Naive thymus-derived CD8-positive, alpha-beta T cell (primary cell): ENCODE results near the gene ARNT2. TPM values are rescaled to one million over a fixed set of nuclear protein-coding genes. Genes with fewer than 3 reads are reported as not detected.

Experiments used
- ATAC-seq, 2 donors: fragments of 150-1000 bp; cut with Tn5 transposase in 1 of 2; sonication (Bioruptor Pico), chemical (Tn5 transposase) in 1 of 2; 1 replicate in 1 of 2; 2 replicates in 1 of 2; pipeline ENCODE4 v1.10.0; 2021; ENCODE audit warnings: mild to moderate bottlenecking in 2 of 2, moderate library complexity in 2 of 2
- POLR2A ChIA-PET: fragments of 350-600 bp; sonication (Branson Sonifier 250); formaldehyde crosslinking; loops from one replicate; lab custom pipeline; 2021; ENCODE audit warnings: antibody characterized with exemption; lab: Charles Lee
- DNase-seq, 10 donors: peaks; one replicate each; pipeline versions ENCODE4 v3.0.0 to v3.0.0-alpha.2; 2020 to 2022
- H3K27ac Mint-ChIP-seq, 10 donors: one replicate each; pipeline ENCODE4 v1.8.0; 2020 to 2022; ENCODE audit warnings: mild to moderate bottlenecking in 10 of 10, mixed read lengths in 10 of 10, moderate library complexity in 4 of 10, inconsistent platforms in 1 of 10
- H3K27me3 Mint-ChIP-seq, 5 donors: one replicate each; pipeline ENCODE4 v1.8.0; 2021 to 2022; ENCODE audit warnings: mixed read lengths in 5 of 5
- H3K36me3 Mint-ChIP-seq, 3 donors: one replicate each; pipeline ENCODE4 v1.8.0; 2020 to 2022; ENCODE audit warnings: mixed read lengths in 3 of 3, mild to moderate bottlenecking in 2 of 3, inconsistent platforms in 1 of 3
- H3K4me1 Mint-ChIP-seq, 4 donors: one replicate each; pipeline ENCODE4 v1.8.0; 2021 to 2022; ENCODE audit warnings: mixed read lengths in 4 of 4
- H3K4me3 Mint-ChIP-seq, 10 donors: one replicate each; pipeline ENCODE4 v1.8.0; 2020 to 2022; ENCODE audit warnings: mild to moderate bottlenecking in 10 of 10, mixed read lengths in 10 of 10, moderate library complexity in 6 of 10, inconsistent platforms in 1 of 10
- H3K9me3 Mint-ChIP-seq, 9 donors: one replicate each; pipeline ENCODE4 v1.8.0; 2020 to 2022; ENCODE audit warnings: mixed read lengths in 9 of 9, mild to moderate bottlenecking in 3 of 9, inconsistent platforms in 1 of 9, moderate library complexity in 1 of 9
- polyA plus RNA-seq, 3 donors: library from polyadenylated mRNA; unstranded; fragments of 300-500 nt; fragmentation: Illumina TruSeq; gene quantifications; one replicate each; pipeline ENCODE4 v1.2.3, GENCODE V29; 2021
- total RNA-seq, 8 experiments: library from RNA in 2 of 8; stranded (reverse) in 2 of 8; gene quantifications; one replicate each; pipeline ENCODE4 v1.2.3 and lab custom pipeline; 2021 to 2026

ARNT2 gene
- total and polyA plus RNA-seq, 5 experiments from 2014 or later, result not detected

DNA sequence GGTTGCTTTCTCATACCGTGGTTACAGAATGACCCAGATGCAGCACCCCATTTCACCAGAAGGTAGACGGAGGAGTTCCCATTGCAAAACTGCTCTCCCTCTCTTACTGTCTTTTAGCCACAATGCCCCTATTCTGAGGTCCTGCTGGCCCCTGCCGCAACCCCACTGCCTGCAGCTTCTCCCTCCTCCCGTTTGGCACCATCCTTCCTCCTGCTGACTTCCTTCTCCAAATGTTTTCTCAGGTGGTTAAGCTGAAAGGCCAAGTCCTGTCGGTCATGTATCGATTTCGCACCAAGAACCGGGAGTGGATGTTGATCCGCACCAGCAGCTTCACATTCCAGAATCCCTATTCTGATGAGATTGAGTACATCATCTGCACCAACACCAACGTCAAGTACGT is 158.7 kb downstream of the ARNT2 start:
- POLR2A ChIA-PET, result no interaction called here
- H3K9me3 Mint-ChIP-seq, result no peaks in the 10 kb centered on the region
- no peaks in the 10 kb centered on the region for H3K36me3 Mint-ChIP-seq
- no peaks in the 10 kb centered on the region for H3K4me1 Mint-ChIP-seq
- DNase-seq (no peak), ATAC-seq (no peak)
- H3K27ac Mint-ChIP-seq, result no peak overlapping the region
- H3K27me3 Mint-ChIP-seq, result peaks cover 8 to 48% (median 20%) of the 10 kb centered on the region in 5 donors
- H3K4me3 Mint-ChIP-seq, result no peak overlapping the region

DNA sequence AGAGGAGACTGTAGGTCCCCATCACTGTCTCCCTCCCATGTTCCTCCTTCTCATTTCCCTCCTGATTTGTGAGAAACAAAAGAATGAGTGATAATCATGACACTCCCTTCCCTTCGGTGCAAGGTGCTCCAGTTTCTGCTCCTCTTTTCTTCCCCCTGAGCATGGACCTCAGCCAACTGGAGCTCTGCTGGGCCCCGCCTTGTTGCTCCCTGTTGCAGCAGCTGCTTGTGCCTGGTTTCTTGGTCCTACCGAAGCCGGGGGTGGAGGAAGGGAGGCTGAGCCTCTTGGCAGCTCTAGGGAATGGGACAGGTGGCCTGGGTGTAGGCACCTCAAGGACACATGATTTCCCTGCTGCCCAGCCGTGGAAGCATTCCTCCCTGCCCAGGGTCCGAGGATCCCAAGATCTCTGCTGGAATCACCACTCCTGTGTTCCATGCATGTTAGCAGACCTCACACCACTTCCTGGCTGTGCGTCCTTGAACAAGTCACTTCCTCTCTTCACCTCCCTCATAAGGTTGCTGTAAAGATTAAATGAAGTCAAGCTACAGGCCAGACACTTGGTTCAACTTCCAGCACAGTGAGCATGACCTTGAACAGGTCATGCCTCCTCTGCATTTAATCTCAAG is 159.3 kb downstream of the ARNT2 start:
- Mint-ChIP-seq H3K27me3 (peaks cover 8 to 45% (median 19%) of the 10 kb centered on the region in 5 donors), H3K9me3 (no peaks in the 10 kb centered on the region), H3K4me3 (peak overlapping the region in 1 of 10 donors; percentile 49), H3K4me1 (no peaks in the 10 kb centered on the region), H3K36me3 (no peaks in the 10 kb centered on the region), H3K27ac (no peak overlapping the region)
- ATAC-seq (no peak), DNase-seq (no peak)
- POLR2A ChIA-PET, result no interaction called here

DNA sequence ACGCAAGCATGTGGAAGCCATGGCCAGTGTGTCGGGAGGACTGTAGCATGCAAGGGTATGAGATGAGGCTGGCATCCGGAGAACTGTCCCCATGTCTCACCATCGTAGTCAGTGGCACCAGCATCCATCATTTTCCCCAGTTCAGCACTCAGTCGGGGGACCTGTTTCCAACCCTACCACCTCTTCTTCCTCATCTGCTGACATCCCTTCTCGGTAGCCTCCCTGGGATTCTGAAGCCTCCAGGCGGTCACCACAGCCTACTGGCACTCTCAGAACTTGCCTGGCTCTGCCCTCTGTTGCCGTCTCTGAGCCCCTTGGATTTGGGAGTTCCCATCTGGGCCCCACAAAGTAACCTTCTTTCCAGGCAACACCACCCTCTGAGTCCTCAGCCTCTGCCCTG is 159.9 kb downstream of the ARNT2 start:
- POLR2A ChIA-PET, result no interaction called here
- DNase-seq (no peak), ATAC-seq (no peak)
- Mint-ChIP-seq H3K36me3 (no peaks in the 10 kb centered on the region), H3K27ac (no peak overlapping the region), H3K9me3 (no peaks in the 10 kb centered on the region), H3K4me3 (no peak overlapping the region), H3K27me3 (peaks cover 8 to 45% (median 24%) of the 10 kb centered on the region in 5 donors), H3K4me1 (no peaks in the 10 kb centered on the region)

DNA sequence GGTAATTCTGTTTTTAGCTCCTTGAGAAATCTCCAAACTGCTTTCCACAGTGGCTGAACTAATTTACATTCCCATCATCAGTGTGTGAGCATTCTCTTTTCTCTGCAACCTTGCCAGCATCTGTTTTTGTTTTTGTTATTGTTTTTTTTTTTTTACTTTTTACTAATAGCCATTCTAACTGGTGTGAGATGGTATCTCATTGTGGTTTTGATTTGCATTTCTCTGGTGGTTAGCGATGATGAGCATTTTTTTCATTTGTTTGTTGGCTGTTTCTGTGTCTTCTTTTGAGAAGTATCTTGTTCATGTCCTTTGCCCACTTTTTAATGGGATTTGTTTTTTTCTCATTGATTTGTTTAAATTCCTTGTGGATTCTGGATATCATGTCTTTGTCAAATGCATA is 161.2 kb downstream of the ARNT2 start:
- Mint-ChIP-seq H3K36me3 (no peaks in the 10 kb centered on the region), H3K27ac (no peak overlapping the region), H3K9me3 (no peaks in the 10 kb centered on the region), H3K4me1 (no peaks in the 10 kb centered on the region), H3K27me3 (peaks cover 7 to 45% (median 23%) of the 10 kb centered on the region in 5 donors), H3K4me3 (no peak overlapping the region)
- no peak for DNase-seq
- ATAC-seq, result no peak
- POLR2A ChIA-PET, result no interaction called here

DNA sequence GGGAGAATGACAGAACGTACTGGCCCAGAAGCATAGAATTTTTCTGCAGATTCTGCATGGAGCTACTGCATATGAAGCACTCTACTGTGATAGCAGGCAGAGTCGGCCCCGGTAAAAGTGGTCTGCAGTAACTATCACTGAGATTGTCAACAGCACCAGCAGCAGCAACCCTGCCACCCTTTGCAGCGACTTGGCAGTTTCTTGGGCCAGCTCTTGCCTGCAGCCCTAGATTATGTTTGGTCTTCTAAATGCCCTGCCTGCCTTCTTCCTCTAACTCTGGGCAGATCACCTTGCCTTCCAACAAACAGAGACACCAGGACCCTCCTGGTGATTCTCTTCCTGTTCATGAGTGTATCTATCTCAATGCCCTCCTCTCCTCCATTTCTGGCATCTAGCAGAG is 161.8 kb downstream of the ARNT2 start:
- ATAC-seq (no peak), DNase-seq (no peak)
- POLR2A ChIA-PET, result no interaction called here
- H3K27me3 Mint-ChIP-seq, result peaks cover 7 to 44% (median 23%) of the 10 kb centered on the region in 5 donors
- no peak overlapping the region for H3K27ac Mint-ChIP-seq
- H3K9me3 Mint-ChIP-seq, result no peaks in the 10 kb centered on the region
- no peaks in the 10 kb centered on the region for H3K4me1 Mint-ChIP-seq
- no peak overlapping the region for H3K4me3 Mint-ChIP-seq
- no peaks in the 10 kb centered on the region for H3K36me3 Mint-ChIP-seq

DNA sequence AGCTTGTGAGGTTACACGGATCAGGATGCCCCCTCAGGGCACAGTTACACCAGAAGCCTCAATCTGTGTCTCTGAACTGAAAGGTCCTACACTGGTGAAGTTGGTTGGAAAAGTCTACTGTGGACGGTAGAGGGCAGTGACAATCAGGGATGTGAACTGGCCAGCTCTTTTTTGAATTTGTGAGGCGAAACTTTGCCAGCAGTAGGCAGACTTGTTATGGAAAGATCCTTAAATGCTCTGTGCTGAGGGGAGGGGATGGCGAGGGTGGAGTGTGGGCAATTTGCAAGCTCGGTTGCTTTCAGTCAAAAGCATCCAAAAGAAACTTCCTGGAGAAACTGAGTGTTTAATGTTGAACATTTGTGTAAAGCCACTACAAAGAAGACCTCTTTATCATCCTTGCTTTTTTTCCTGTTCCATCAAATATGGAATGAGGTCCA is 163.6 kb downstream of the ARNT2 start:
- H3K36me3 Mint-ChIP-seq, result no peaks in the 10 kb centered on the region
- H3K4me1 Mint-ChIP-seq, result no peaks in the 10 kb centered on the region
- DNase-seq, result peak in 3 of 10 donors; percentile 5 to 17 (median 15)
- no peak overlapping the region for H3K4me3 Mint-ChIP-seq
- peak overlapping the region in 1 of 10 donors; percentile 49 for H3K27ac Mint-ChIP-seq
- no peak for ATAC-seq
- POLR2A ChIA-PET, result no interaction called here
- H3K27me3 Mint-ChIP-seq, result peaks cover 7 to 36% (median 23%) of the 10 kb centered on the region in 5 donors
- no peaks in the 10 kb centered on the region for H3K9me3 Mint-ChIP-seq

DNA sequence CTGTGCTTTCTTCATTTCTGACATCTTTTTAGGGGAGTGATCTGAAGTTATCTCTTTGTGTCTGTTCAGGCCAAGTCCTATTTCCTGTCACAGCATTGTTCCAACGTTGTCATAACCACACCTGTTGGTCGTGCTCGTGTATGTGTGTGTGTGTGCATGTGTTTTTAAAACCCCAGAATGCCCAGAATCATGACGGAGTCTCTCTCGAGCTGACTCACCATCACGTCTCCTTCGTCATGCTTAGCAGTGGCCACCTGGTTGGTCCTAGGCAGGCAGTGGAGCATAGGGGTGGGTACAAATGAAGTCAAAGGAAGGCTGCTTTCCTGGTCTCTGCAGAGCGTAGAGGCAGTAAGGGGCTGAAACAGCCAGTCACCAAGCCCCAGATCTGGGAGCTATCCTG is 164.1 kb downstream of the ARNT2 start:
- Mint-ChIP-seq H3K27ac (no peak overlapping the region), H3K4me3 (no peak overlapping the region), H3K27me3 (peaks cover 7 to 31% (median 23%) of the 10 kb centered on the region in 5 donors), H3K9me3 (no peaks in the 10 kb centered on the region), H3K36me3 (no peaks in the 10 kb centered on the region), H3K4me1 (no peaks in the 10 kb centered on the region)
- ATAC-seq (no peak), DNase-seq (no peak)
- POLR2A ChIA-PET, result no interaction called here

DNA sequence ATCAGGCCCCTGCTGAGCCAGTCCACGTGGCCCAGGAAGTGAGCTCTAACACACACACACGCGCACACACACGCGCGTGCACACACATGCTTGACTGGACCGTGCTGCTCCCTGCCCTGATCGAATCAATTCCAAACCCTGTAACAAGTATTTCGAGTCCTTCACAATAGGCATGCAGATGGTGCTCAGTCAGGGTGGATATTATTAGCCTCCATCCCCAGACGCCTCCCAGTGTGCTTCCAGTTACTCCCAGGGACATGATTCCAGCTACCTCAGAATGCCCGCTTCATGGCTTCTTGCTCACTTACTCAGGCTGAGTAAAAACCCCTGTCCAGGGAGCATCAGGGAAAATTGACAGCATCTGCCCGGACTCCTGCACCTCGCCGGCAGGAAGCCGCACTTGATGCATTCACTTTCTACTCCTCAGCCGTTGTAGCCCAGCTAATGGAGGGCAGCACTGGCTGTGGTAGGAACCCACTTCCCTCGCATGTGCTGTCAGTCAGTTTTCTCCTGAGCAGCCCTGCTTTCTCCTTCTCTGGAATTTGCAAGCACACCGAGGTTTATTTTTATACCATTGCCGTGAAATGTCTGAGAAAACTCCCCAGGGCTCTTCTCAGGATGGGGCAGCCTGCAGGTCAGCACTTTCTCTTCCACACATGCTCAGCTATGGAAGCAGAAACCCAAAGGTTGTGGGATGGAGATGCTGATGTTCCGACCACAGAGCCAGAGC is 164.9 kb downstream of the ARNT2 start:
- peaks cover 5 to 23% (median 21%) of the 10 kb centered on the region in 5 donors for H3K27me3 Mint-ChIP-seq
- no peaks in the 10 kb centered on the region for H3K36me3 Mint-ChIP-seq
- H3K27ac Mint-ChIP-seq, result no peak overlapping the region
- POLR2A ChIA-PET, result no interaction called here
- H3K4me1 Mint-ChIP-seq, result no peaks in the 10 kb centered on the region
- H3K9me3 Mint-ChIP-seq, result no peaks in the 10 kb centered on the region
- no peak overlapping the region for H3K4me3 Mint-ChIP-seq
- no peak for DNase-seq
- ATAC-seq, result no peak

DNA sequence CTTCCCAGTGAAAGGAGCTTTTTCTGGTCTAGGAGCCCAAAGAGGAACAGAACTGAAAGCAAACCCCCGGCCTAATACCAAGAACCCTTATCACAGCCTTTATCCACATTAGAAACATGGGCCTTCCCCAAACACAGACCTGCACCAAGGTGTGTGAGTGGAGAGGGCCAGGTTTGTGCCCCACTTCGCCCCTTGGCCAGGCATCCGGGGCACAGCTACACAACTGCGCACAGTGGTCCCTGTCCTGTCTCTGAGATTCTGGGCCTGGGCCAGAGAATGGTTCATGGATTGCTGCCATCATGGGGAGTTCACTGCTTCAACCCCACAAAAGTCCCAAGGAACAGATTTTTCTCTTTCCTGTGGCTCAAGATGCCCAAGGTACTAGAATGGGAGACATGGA is 165.5 kb downstream of the ARNT2 start:
- POLR2A ChIA-PET, result no interaction called here
- ATAC-seq, result no peak
- Mint-ChIP-seq H3K27me3 (peaks cover 5 to 24% (median 20%) of the 10 kb centered on the region in 5 donors), H3K36me3 (no peaks in the 10 kb centered on the region), H3K4me1 (no peaks in the 10 kb centered on the region), H3K27ac (no peak overlapping the region), H3K9me3 (peaks cover 0 to 2% (median 0%) of the 10 kb centered on the region in 9 donors), H3K4me3 (no peak overlapping the region)
- DNase-seq, result no peak

DNA sequence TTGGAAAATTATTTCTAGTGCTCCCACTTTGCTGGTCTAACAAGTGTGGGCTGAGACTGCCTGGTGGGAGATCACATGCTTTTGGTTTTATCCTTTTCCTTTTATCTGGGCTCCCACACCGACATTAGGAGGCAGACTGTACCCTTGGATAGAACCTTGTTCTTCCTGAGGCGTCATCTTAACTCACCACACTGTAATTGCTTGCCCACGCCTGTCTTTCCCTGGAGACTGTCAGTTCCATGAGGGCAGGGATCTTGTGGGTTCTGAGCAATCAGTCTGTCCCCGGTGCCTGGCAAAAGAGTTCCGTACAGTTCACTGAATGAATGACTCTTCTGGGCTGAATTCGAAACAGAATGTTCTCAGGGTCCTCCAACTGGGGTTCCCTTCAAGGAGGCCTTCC is 166.4 kb downstream of the ARNT2 start:
- Mint-ChIP-seq H3K9me3 (peaks cover 0 to 2% (median 0%) of the 10 kb centered on the region in 9 donors), H3K27me3 (peaks cover 4 to 26% (median 19%) of the 10 kb centered on the region in 5 donors), H3K36me3 (no peaks in the 10 kb centered on the region), H3K4me1 (no peaks in the 10 kb centered on the region), H3K27ac (no peak overlapping the region), H3K4me3 (no peak overlapping the region)
- no peak for DNase-seq
- no peak for ATAC-seq
- POLR2A ChIA-PET, result no interaction called here

DNA sequence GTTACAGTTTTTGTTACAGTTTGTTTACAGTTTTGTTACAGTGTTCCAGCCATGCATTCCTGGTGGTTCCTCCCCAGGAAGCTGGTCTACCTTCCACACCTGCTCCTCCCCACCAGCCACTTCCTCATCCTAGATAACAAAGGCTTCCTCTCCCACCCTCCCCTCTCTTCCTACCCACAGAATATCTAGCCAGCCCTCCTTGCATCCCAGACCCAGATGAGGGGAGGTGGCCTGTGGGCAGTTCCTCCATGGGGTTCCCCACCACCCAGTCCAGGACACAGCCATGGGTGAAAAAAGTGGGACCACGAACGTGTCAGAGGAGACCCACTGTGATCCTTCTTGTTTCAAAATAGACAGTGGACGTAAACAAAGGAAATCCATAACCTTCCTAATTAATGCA is 168.2 kb downstream of the ARNT2 start:
- Mint-ChIP-seq H3K4me3 (no peak overlapping the region), H3K4me1 (no peaks in the 10 kb centered on the region), H3K27me3 (peaks cover 1 to 17% (median 6%) of the 10 kb centered on the region in 5 donors), H3K27ac (no peak overlapping the region), H3K9me3 (peaks cover 0 to 2% (median 0%) of the 10 kb centered on the region in 9 donors), H3K36me3 (no peaks in the 10 kb centered on the region)
- DNase-seq, result no peak
- POLR2A ChIA-PET, result no interaction called here
- ATAC-seq, result no peak

DNA sequence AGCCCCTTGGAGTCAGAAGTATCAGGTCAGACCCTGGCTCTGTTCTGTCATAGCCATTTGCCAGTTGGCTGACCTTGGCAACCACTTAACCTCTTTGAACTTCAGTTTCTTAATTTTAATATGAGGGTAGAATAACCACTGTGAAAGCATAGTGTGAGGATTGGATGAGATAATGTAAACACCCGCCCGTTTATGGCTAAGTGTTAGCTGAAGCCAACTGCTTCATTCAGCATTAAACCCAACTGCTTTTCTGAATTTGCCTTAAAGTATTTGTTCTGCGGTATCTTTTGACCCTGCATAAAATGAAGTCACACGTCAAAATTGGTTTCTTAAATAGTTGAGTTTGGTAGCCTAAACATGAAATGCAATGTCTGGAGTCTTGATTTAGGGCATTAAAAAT is 169.4 kb downstream of the ARNT2 start:
- POLR2A ChIA-PET, result no interaction called here
- H3K4me1 Mint-ChIP-seq, result no peaks in the 10 kb centered on the region
- peaks cover 0 to 18% (median 2%) of the 10 kb centered on the region in 5 donors for H3K27me3 Mint-ChIP-seq
- no peak overlapping the region for H3K4me3 Mint-ChIP-seq
- no peak for ATAC-seq
- no peak for DNase-seq
- H3K9me3 Mint-ChIP-seq, result peaks cover 0 to 2% (median 0%) of the 10 kb centered on the region in 9 donors
- H3K36me3 Mint-ChIP-seq, result no peaks in the 10 kb centered on the region
- no peak overlapping the region for H3K27ac Mint-ChIP-seq

DNA sequence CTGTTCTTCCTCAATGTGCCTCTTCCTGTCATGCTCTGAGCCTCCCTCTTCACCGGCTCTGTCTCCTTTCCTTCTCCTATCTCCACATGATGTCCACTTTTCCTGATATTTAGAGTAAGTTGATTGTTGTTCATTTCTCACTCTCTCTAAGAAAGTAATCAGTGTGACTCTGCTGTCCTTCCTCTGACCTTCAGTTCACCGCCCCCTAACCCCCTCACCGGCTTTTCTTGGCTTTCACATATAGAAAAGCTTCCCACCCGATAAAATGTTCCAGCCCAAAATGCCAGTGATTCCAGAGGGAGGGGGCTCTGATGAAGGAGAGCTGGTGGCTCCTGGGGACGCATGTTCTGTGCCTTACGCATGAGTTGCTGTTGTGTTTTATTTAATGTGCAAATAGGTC is 170.4 kb downstream of the ARNT2 start:
- ATAC-seq (no peak), DNase-seq (no peak)
- Mint-ChIP-seq H3K4me3 (no peak overlapping the region), H3K27ac (no peak overlapping the region), H3K36me3 (no peaks in the 10 kb centered on the region), H3K9me3 (peaks cover 0 to 2% (median 0%) of the 10 kb centered on the region in 9 donors), H3K27me3 (peaks cover 0 to 15% (median 1%) of the 10 kb centered on the region in 5 donors), H3K4me1 (no peaks in the 10 kb centered on the region)
- POLR2A ChIA-PET, result no interaction called here
